K562 (cell line): ENCODE data around the gene SNAPC3. TPM values are rescaled to one million over a fixed set of nuclear protein-coding genes. Genes with fewer than 3 reads are reported as not detected.

Experiments
- BDP1 ChIP-seq: IDR thresholded peaks from 3 replicates; pipeline ENCODE4 v1.6.1; 2011; ENCODE audit not compliant: insufficient read length, insufficient read depth
- CHD7 ChIP-seq: fragments of 200-600 bp; sonication (generic); IDR thresholded peaks from one replicate; pipeline ENCODE4 v1.6.1; 2012; ENCODE audit warnings: mild to moderate bottlenecking, low read depth, low read length, inconsistent platforms
- HNRNPLL ChIP-seq: fragments of 200-400 bp; formaldehyde crosslinking; IDR thresholded peaks from 2 replicates; pipeline ENCODE4 v1.6.1; 2017; ENCODE audit warnings: low read length, low read depth, mild to moderate bottlenecking; ENCODE audit not compliant: poor library complexity, severe bottlenecking
- KDM5B ChIP-seq: fragments of 200-600 bp; sonication (generic); IDR thresholded peaks from 2 replicates; pipeline ENCODE4 v1.6.1; 2012; ENCODE audit warnings: low read depth, mild to moderate bottlenecking, moderate library complexity, low read length, control low read depth, inconsistent platforms; ENCODE audit not compliant: insufficient replicate concordance
- MAX ChIP-seq: sonication (generic); formaldehyde crosslinking; IDR thresholded peaks from 2 replicates; pipeline ENCODE4 v1.9.0; 2022; ENCODE audit warnings: mild to moderate bottlenecking, missing genetic modification reagents
- MAZ ChIP-seq, 2 experiments: fragments of 450-650 bp in 1 of 2; sonication (generic) in 1 of 2; formaldehyde crosslinking; IDR thresholded peaks in 1 of 2; conservative IDR thresholded peaks in 1 of 2; 2 replicates each; pipeline versions ENCODE4 v1.4.0 to v1.5.0; 2020; ENCODE audit warnings: mild to moderate bottlenecking in 1 of 2, missing genetic modification reagents in 1 of 2
- MEF2D ChIP-seq: conservative IDR thresholded peaks from 2 replicates; pipeline ENCODE4 v1.6.1; 2016; ENCODE audit warnings: low read depth, missing genetic modification characterization, missing compliant biosample characterization
- NR1H2 ChIP-seq: sonication (generic); formaldehyde crosslinking; IDR thresholded peaks from 2 replicates; pipeline ENCODE4 v1.4.0; 2020; ENCODE audit warnings: mild to moderate bottlenecking, missing genetic modification reagents
- PML ChIP-seq: IDR thresholded peaks from 2 replicates; pipeline ENCODE4 v1.6.1; 2012; ENCODE audit warnings: low read length, inconsistent platforms
- SIX5 ChIP-seq, 2 experiments: IDR thresholded peaks; 2 replicates each; pipeline ENCODE4 v1.6.1; 2011; ENCODE audit warnings: low read length in 2 of 2, borderline replicate concordance in 1 of 2, low read depth in 1 of 2, mild to moderate bottlenecking in 1 of 2, moderate library complexity in 1 of 2; ENCODE audit not compliant: insufficient read depth in 1 of 2
- SLC30A9 ChIP-seq: fragments of 250-450 bp; sonication (Bioruptor Pico); IDR thresholded peaks from 2 replicates; pipeline ENCODE4 v1.8.0; 2022; ENCODE audit warnings: mild to moderate bottlenecking, moderate library complexity
- SMARCC2 ChIP-seq: fragments of 450-650 bp; IDR thresholded peaks from 2 replicates; pipeline ENCODE4 v1.6.1; 2017; ENCODE audit warnings: antibody characterized with exemption, moderate library complexity, mild to moderate bottlenecking, low read depth
- ZBED1 ChIP-seq: IDR thresholded peaks from 2 replicates; pipeline ENCODE4 v1.6.1; 2014
- ZFP30 ChIP-seq: fragments of 250-450 bp; sonication (Bioruptor Pico); IDR thresholded peaks from 2 replicates; pipeline ENCODE4 v1.8.0; 2022; ENCODE audit warnings: moderate library complexity, mild to moderate bottlenecking, inconsistent platforms, borderline replicate concordance
- ZNF146 ChIP-seq: IDR thresholded peaks from one replicate; pipeline ENCODE4 v1.6.1; 2018; ENCODE audit warnings: missing compliant biosample characterization; ENCODE audit not compliant: unreplicated experiment
- ZNF644 ChIP-seq: fragments of 200-800 bp; sonication (Bioruptor generic); IDR thresholded peaks from 2 replicates; pipeline ENCODE4 v1.6.1; 2016; ENCODE audit warnings: low read depth, missing genetic modification characterization, missing compliant biosample characterization
- polyA plus RNA-seq, 8 experiments: library from polyadenylated mRNA; depleted of rRNA in 4 of 8; stranded (reverse) in 5 of 8; unstranded in 3 of 8; fragments of >200 nt; fragmentation: Nextera tagmentation in 2 of 8; fragmentation: Illumina TruSeq in 1 of 8; extraction: Ambion mirVana in 2 of 8; extraction: Trizol in 1 of 8; gene quantifications; 2 replicates each; pipeline versions ENCODE4 v1.2.1 to v1.2.3, GENCODE V29; 2011 to 2014; ENCODE audit warnings: inconsistent platforms in 1 of 8, missing spikeins in 1 of 8
- total RNA-seq, 7 experiments: library from RNA; depleted of rRNA in 6 of 7; stranded (reverse); fragments of >200 nt in 6 of 7; fragmentation: Illumina TruSeq in 2 of 7; extraction: Trizol in 2 of 7; gene quantifications; 2 replicates each; pipeline versions ENCODE4 v1.2.1 to v1.2.3, GENCODE V29; 2011 to 2021; ENCODE audit warnings: low replicate concordance in 1 of 7

Gene SNAPC3
- total and polyA plus RNA-seq, 9 of the 15 experiments (the other 6 are each of a cell fraction or from before 2014, with no cell fraction given) = 2.3 to 38.9 (median 19.8) TPM

- TF ChIP-seq CHD7 (no peak), ZBED1 (no peak), SMARCC2 (no peak), ZFP30 (CRISPR knock-in tag) (no peak), MEF2D (tag) (no peak), PML (no peak), KDM5B (no peak), MAZ (CRISPR knock-in tag; conservative IDR thresholded peaks at IDR 0.05 in 1 of 2, IDR thresholded peaks at IDR 0.05 in 1 of 2) (peak in 1 of 2 experiments; percentile 80; a peak in 1 of 4 replicates), SIX5 (IDR thresholded peaks at IDR 0.05; ENCODE audit: borderline replicate concordance in 1 of 2, insufficient read depth in 1 of 2, low read depth in 1 of 2, low read length in 2 of 2) (no peak), BDP1 (no peak), ZNF146 (CRISPR knock-in tag) (no peak), HNRNPLL (no peak), MAX (CRISPR knock-in tag) (0 out of 2 replicates have a peak, but pooled peaks have one; percentile 12), ZNF644 (no peak), SLC30A9 (no peak), NR1H2 (CRISPR knock-in tag) (no peak)
Measured at GRCh38 chr9:15509931-15510788, 87.5 kb downstream of the SNAPC3 start (continued).
